GM23338 (cell line): Measurements from ENCODE around the gene PADI6.

Experiments used
- CREB1 ChIP-seq: fragments of 250-450 bp; sonication (Bioruptor Pico); IDR thresholded peaks from 2 replicates; pipeline ENCODE4 v1.5.0; 2020; ENCODE audit warnings: low read depth, mild to moderate bottlenecking, moderate library complexity
- CTCF ChIP-seq, 2 experiments: fragments of 200-600 bp in 1 of 2; sonication (generic) in 1 of 2; conservative IDR thresholded peaks; 2 replicates each; pipeline versions ENCODE4 v1.5.1 to v1.6.1; 2016 to 2017; ENCODE audit warnings: antibody characterized with exemption in 2 of 2, low read depth in 2 of 2, mild to moderate bottlenecking in 2 of 2, moderate library complexity in 1 of 2
- EZH2 ChIP-seq: fragments of 200-600 bp; sonication (generic); IDR thresholded peaks from one replicate; pipeline ENCODE4 v1.8.0; 2017; ENCODE audit warnings: antibody characterized with exemption, mild to moderate bottlenecking, low read depth; ENCODE audit not compliant: unreplicated experiment
- EZH2phosphoT487 ChIP-seq: fragments of 200-600 bp; sonication (generic); IDR thresholded peaks from one replicate; pipeline ENCODE4 v1.8.1; 2018; ENCODE audit warnings: antibody characterized with exemption; ENCODE audit not compliant: unreplicated experiment
- NANOG ChIP-seq: IDR thresholded peaks from 2 replicates; pipeline ENCODE4 v1.6.1; 2016; ENCODE audit warnings: antibody characterized with exemption, borderline replicate concordance
- POLR2AphosphoS5 ChIP-seq: IDR thresholded peaks from 2 replicates; pipeline ENCODE4 v1.6.1; 2016; ENCODE audit warnings: antibody characterized with exemption, low read depth
- STAT1 ChIP-seq: IDR thresholded peaks from one replicate; pipeline ENCODE4 v1.6.1; 2016; ENCODE audit warnings: antibody characterized with exemption; ENCODE audit not compliant: unreplicated experiment
- TF ChIP-seq, protein P1 (sequence below): IDR thresholded peaks from one replicate; pipeline ENCODE4 v1.6.1; 2018; ENCODE audit warnings: antibody characterized with exemption; ENCODE audit not compliant: unreplicated experiment

- TF ChIP-seq POLR2AphosphoS5 = no peak
- no peak for TF ChIP-seq CTCF (conservative IDR thresholded peaks at IDR 0.05; ENCODE audit: low read depth in 2 of 2)
- TF ChIP-seq, protein P1, sequence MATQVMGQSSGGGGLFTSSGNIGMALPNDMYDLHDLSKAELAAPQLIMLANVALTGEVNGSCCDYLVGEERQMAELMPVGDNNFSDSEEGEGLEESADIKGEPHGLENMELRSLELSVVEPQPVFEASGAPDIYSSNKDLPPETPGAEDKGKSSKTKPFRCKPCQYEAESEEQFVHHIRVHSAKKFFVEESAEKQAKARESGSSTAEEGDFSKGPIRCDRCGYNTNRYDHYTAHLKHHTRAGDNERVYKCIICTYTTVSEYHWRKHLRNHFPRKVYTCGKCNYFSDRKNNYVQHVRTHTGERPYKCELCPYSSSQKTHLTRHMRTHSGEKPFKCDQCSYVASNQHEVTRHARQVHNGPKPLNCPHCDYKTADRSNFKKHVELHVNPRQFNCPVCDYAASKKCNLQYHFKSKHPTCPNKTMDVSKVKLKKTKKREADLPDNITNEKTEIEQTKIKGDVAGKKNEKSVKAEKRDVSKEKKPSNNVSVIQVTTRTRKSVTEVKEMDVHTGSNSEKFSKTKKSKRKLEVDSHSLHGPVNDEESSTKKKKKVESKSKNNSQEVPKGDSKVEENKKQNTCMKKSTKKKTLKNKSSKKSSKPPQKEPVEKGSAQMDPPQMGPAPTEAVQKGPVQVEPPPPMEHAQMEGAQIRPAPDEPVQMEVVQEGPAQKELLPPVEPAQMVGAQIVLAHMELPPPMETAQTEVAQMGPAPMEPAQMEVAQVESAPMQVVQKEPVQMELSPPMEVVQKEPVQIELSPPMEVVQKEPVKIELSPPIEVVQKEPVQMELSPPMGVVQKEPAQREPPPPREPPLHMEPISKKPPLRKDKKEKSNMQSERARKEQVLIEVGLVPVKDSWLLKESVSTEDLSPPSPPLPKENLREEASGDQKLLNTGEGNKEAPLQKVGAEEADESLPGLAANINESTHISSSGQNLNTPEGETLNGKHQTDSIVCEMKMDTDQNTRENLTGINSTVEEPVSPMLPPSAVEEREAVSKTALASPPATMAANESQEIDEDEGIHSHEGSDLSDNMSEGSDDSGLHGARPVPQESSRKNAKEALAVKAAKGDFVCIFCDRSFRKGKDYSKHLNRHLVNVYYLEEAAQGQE = no peak
- TF ChIP-seq EZH2 = no peak
- no peak for TF ChIP-seq NANOG
- TF ChIP-seq EZH2phosphoT487 = no peak
- no peak for TF ChIP-seq STAT1
- TF ChIP-seq CREB1 = no peak
Measured at GRCh38 chr1:17425806-17426600, 54.0 kb downstream of the PADI6 start.
